ENCODE measurements around the gene CDCA3. TPM values are rescaled to one million over a fixed set of nuclear protein-coding genes. Genes with fewer than 3 reads are reported as not detected.
A peak's percentile ranks its signal among the peaks of the same experiment; 100 is the strongest.

Gene CDCA3
- total RNA-seq, 1 donor from 2014 or later = 36.1 TPM

- Mint-ChIP-seq H3K4me1 (ENCODE audit: low read depth) (peaks cover 6% of the 10 kb centered on the region), H3K4me3 (ENCODE audit: low read depth) (peak within 1 kb of the TSS; percentile 87), H3K27ac (peak within 1 kb of the TSS; percentile 89), H3K27me3 (peaks cover 40% of the 10 kb centered on the region), H3K36me3 (ENCODE audit: insufficient read depth) (peaks cover 1% of the 10 kb centered on the region), H3K9me3 (ENCODE audit: low read depth) (no peaks in the 10 kb centered on the region)
- peak; percentile 22 for TF ChIP-seq CTCF (IDR thresholded peaks at IDR 0.05; ENCODE audit: unreplicated experiment)
- DNase-seq (ENCODE audit: low spot score, unreplicated experiment) = no peak
Observed at GRCh38 chr12:6827982-6828780, 22.9 kb downstream of the CDCA3 start, which contains the start of gene P3H3. P3H3 (plus strand) TSS chr12:6828407; CDS start chr12:6828441, 34 bp downstream.

- no peaks in the 10 kb centered on the region for H3K9me3 Mint-ChIP-seq (ENCODE audit: low read depth)
- TF ChIP-seq CTCF (IDR thresholded peaks at IDR 0.05; ENCODE audit: unreplicated experiment) = no peak
- peaks cover 6% of the 10 kb centered on the region for H3K4me1 Mint-ChIP-seq (ENCODE audit: low read depth)
- H3K27ac Mint-ChIP-seq = peak overlapping the region; percentile 17
- peaks cover 1% of the 10 kb centered on the region for H3K36me3 Mint-ChIP-seq (ENCODE audit: insufficient read depth)
- H3K27me3 Mint-ChIP-seq = peaks cover 47% of the 10 kb centered on the region
- peak overlapping the region; percentile 71 for H3K4me3 Mint-ChIP-seq (ENCODE audit: low read depth)
- no peak for DNase-seq (ENCODE audit: low spot score, unreplicated experiment)
Observed at GRCh38 chr12:6827437-6827911, 23.6 kb downstream of the CDCA3 start.

- no peak for TF ChIP-seq CTCF (IDR thresholded peaks at IDR 0.05; ENCODE audit: unreplicated experiment)
- H3K27ac Mint-ChIP-seq = peak overlapping the region; percentile 17
- no peaks in the 10 kb centered on the region for H3K9me3 Mint-ChIP-seq (ENCODE audit: low read depth)
- peaks cover 1% of the 10 kb centered on the region for H3K36me3 Mint-ChIP-seq (ENCODE audit: insufficient read depth)
- peaks cover 53% of the 10 kb centered on the region for H3K27me3 Mint-ChIP-seq
- H3K4me3 Mint-ChIP-seq (ENCODE audit: low read depth) = peak overlapping the region; percentile 71
- no peak for DNase-seq (ENCODE audit: low spot score, unreplicated experiment)
- peaks cover 8% of the 10 kb centered on the region for H3K4me1 Mint-ChIP-seq (ENCODE audit: low read depth)
Observed at GRCh38 chr12:6826734-6827436, 24.2 kb downstream of the CDCA3 start.

GRCh38 chr12:6826125-6826733 is 24.9 kb downstream of the CDCA3 start:
- no peak for TF ChIP-seq CTCF (IDR thresholded peaks at IDR 0.05; ENCODE audit: unreplicated experiment)
- peaks cover 10% of the 10 kb centered on the region for H3K4me1 Mint-ChIP-seq (ENCODE audit: low read depth)
- H3K27ac Mint-ChIP-seq = no peak overlapping the region
- no peaks in the 10 kb centered on the region for H3K9me3 Mint-ChIP-seq (ENCODE audit: low read depth)
- H3K36me3 Mint-ChIP-seq (ENCODE audit: insufficient read depth) = no peaks in the 10 kb centered on the region
- H3K27me3 Mint-ChIP-seq = peaks cover 54% of the 10 kb centered on the region
- no peak for DNase-seq (ENCODE audit: low spot score, unreplicated experiment)
- H3K4me3 Mint-ChIP-seq (ENCODE audit: low read depth) = no peak overlapping the region
